Measurements from ENCODE around the gene ODC1.
"Not testable (repeated sequence)": the region's sequence is repeated elsewhere in the genome, so short reads cannot be mapped to it uniquely, and the experiment has no call there.

Gene ODC1

GRCh38 chr2:10466801-10467200 is 18.7 kb upstream of the ODC1 start:
- no peak for TF ChIP-seq CTCF (IDR thresholded peaks at IDR 0.05; ENCODE audit: insufficient read depth, low read length, poor library complexity, severe bottlenecking)
- no peak for DNase-seq (ENCODE audit: extremely low read depth, insufficient read length)

GRCh38 chr2:10465910-10466309 is 17.8 kb upstream of the ODC1 start:
- Histone ChIP-seq H3K27me3 (replicated peaks; ENCODE audit: control insufficient read depth, insufficient read depth, low read length) (no peaks in the 10 kb centered on the region; the same call in none of the 2 replicates), H3K4me3 (replicated peaks; ENCODE audit: low read depth, low read length) (no peak overlapping the region), H3K36me3 (ENCODE audit: control insufficient read depth, insufficient read depth, low read length) (no peaks in the 10 kb centered on the region)
- DNase-seq (ENCODE audit: extremely low read depth, insufficient read length): no peak
- no peak for TF ChIP-seq CTCF (IDR thresholded peaks at IDR 0.05; ENCODE audit: insufficient read depth, low read length, poor library complexity, severe bottlenecking)

More at GRCh38 chr2:10466801-10467200, 18.7 kb upstream of the ODC1 start:
- Histone ChIP-seq H3K27me3 (replicated peaks; ENCODE audit: control insufficient read depth, insufficient read depth, low read length) (no peaks in the 10 kb centered on the region; the same call in none of the 2 replicates), H3K36me3 (ENCODE audit: control insufficient read depth, insufficient read depth, low read length) (no peaks in the 10 kb centered on the region), H3K4me3 (replicated peaks; ENCODE audit: low read depth, low read length) (no peak overlapping the region)

DNA sequence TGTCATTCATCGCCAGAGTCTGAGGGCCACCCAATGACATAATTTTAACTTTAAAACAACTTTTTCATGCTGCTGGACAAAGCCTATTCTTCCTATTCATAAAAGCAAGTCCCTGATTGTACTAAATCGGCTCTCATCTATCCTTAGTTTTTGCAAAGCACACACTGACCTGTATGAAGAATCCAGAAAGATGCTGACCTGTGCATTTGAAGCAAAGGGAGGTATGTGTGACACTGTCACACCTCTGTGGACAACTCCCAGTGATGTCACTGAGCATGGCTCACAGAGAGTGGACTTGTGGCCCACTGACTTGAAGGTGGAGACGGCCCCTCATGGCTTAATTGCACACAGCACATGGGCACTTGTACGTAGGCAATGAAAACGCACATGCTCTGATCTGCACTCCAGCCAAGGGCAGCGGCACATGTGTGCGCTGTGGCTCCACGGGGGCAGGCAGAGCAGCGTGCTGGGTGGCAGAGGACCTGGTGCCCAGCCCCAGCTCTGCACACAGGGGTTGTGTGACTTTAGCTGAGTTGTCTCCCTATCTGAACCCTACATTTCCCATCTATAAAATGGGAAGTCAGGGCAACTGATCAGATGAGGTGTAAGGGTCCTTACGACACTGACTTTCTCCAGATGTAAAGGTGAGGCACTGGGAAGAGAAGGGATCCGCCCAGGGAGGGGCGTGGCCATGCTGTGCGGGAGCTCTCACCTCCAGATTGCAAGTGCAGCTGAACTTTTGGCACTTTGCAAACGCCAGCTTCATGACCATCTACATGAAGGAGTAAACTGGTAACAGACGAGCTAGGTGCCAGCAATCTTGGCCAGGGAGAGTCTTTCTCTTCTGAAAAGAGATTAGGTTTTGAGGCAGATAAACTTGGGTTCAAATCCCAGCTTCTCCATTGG is 14.3 kb upstream of the ODC1 start:
- H3K36me3 ChIP-seq (ENCODE audit: control insufficient read depth, insufficient read depth, low read length): no peaks in the 10 kb centered on the region
- DNase-seq (ENCODE audit: extremely low read depth, insufficient read length): no peak
- no peak for TF ChIP-seq CTCF (IDR thresholded peaks at IDR 0.05; ENCODE audit: insufficient read depth, low read length, poor library complexity, severe bottlenecking)
- H3K27me3 ChIP-seq (replicated peaks; ENCODE audit: control insufficient read depth, insufficient read depth, low read length): no peaks in the 10 kb centered on the region; the same call in 1 of the 2 replicates
- no peak overlapping the region for H3K4me3 ChIP-seq (replicated peaks; ENCODE audit: low read depth, low read length)

DNA sequence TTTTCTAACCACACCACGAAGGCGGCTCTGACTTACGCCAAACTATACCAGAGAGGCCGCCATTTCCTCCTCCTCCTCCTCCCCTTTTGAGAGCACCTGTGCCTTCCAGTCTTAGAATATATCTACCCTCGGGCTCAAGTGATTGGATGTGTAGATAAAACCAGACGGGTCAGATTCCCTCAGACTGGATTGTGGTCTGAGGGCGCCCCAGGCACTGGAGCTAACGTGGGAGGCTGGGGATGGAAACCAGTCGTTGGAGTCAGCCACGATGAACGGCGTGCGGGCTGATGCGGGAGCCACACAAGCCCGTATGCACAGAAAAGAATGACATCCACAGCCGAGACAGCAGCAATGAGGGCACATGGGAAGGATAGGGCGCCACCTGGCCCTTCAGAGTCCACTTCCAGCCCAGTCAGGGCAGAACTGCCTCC is 12.3 kb upstream of the ODC1 start:
- no peak overlapping the region for H3K4me3 ChIP-seq (replicated peaks; ENCODE audit: low read depth, low read length)
- H3K36me3 ChIP-seq (ENCODE audit: control insufficient read depth, insufficient read depth, low read length): no peaks in the 10 kb centered on the region
- no peak for TF ChIP-seq CTCF (IDR thresholded peaks at IDR 0.05; ENCODE audit: insufficient read depth, low read length, poor library complexity, severe bottlenecking)
- no peak for DNase-seq (ENCODE audit: extremely low read depth, insufficient read length)
- H3K27me3 ChIP-seq (replicated peaks; ENCODE audit: control insufficient read depth, insufficient read depth, low read length): no peaks in the 10 kb centered on the region; the same call in 1 of the 2 replicates

- no peak for DNase-seq (ENCODE audit: extremely low read depth, insufficient read length)
- no peak for TF ChIP-seq CTCF (IDR thresholded peaks at IDR 0.05; ENCODE audit: insufficient read depth, low read length, poor library complexity, severe bottlenecking)
- no peaks in the 10 kb centered on the region for H3K36me3 ChIP-seq (ENCODE audit: control insufficient read depth, insufficient read depth, low read length)
Observed at GRCh38 chr2:10457846-10458598, 9.9 kb upstream of the ODC1 start.

DNA sequence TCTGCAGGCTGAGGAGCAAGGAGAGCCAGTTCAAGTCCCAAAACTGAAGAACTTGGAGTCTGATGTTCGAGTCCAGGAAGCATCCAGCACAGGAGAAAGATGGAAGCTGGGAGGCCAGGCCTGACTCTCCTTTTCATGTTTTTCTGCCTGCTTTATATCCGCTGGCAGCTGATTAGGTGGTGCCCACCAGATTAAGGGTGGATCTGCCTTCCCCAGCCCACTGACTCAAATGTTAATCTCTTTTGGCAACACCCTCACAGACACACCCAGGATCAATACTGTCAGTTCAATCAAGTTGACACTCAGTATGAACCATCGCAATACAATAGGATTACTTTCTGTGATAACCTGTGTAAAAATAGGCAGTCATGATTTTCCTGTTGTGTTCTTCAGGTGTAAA is 9.1 kb upstream of the ODC1 start:
- not testable (repeated sequence) for H3K27me3 ChIP-seq (replicated peaks; ENCODE audit: control insufficient read depth, insufficient read depth, low read length); H3K36me3 ChIP-seq (ENCODE audit: control insufficient read depth, insufficient read depth, low read length); H3K4me3 ChIP-seq (replicated peaks; ENCODE audit: low read depth, low read length); DNase-seq (ENCODE audit: extremely low read depth, insufficient read length)

More at GRCh38 chr2:10457846-10458598, 9.9 kb upstream of the ODC1 start:
- Histone ChIP-seq H3K4me3 (replicated peaks; ENCODE audit: low read depth, low read length) (no peak overlapping the region), H3K27me3 (replicated peaks; ENCODE audit: control insufficient read depth, insufficient read depth, low read length) (no peaks in the 10 kb centered on the region; the same call in 1 of the 2 replicates)

Measured in GM06990 (cell line).